HepG2 (cell line): Measurements from ENCODE around the gene EPS8L3. TPM values are rescaled to one million over a fixed set of nuclear protein-coding genes. Genes with fewer than 3 reads are reported as not detected.

Experiments
- ATAC-seq: fragments of 200-7000 bp; cut with Tn5 transposase; 3 replicates; pipeline ENCODE4 v1.9.1; 2020; ENCODE audit warnings: mild to moderate bottlenecking, moderate library complexity
- BruUV-seq: library from RNA; stranded (reverse); fragments of 400-500 nt; replicated peaks from 2 replicates; lab custom pipeline; 2021; lab: Mats Ljungman, UMichigan
- CTCF ChIA-PET: fragments of 300-600 bp; formaldehyde crosslinking; extraction: SDS; loops from one replicate; lab custom pipeline; 2021; ENCODE audit warnings: low total read pairs, inconsistent platforms, low intra/inter-chr PET ratio; lab: Yijun Ruan, JAX
- POLR2A ChIA-PET: fragments of 350-600 bp; sonication (Branson Sonifier 250); formaldehyde crosslinking; loops from one replicate; lab custom pipeline; 2020; ENCODE audit warnings: antibody characterized with exemption, inconsistent platforms; lab: Yijun Ruan, JAX
- DNase-seq: peaks from one replicate; pipeline ENCODE4 v3.0.0-alpha.2; 2015; ENCODE audit warnings: low spot score
- FAIRE-seq: peaks from 3 replicates; lab custom pipeline; 2011; peaks lifted over from hg19 to GRCh38; lab: Jason Lieb, UNC
- H2AFZ ChIP-seq: one replicate; pipeline ENCODE4 v1.6.1; 2011; ENCODE audit warnings: low read length, inconsistent platforms
- H3K27ac ChIP-seq: fragments of 300-600 bp; 3 replicates; pipeline ENCODE4 v1.8.0; 2011; ENCODE audit warnings: mixed run types, mild to moderate bottlenecking, mixed read lengths, low read length, inconsistent platforms; ENCODE audit not compliant: insufficient read depth; ENCODE audit errors: extremely low read length
- H3K27me3 ChIP-seq, 2 experiments: fragments of 200-600 bp in 1 of 2; 2 replicates in 1 of 2; 3 replicates in 1 of 2; pipeline versions ENCODE4 v1.6.0 to v1.8.0; 2011; ENCODE audit warnings: low read length in 2 of 2, mild to moderate bottlenecking in 2 of 2, moderate library complexity in 2 of 2, inconsistent platforms in 1 of 2; ENCODE audit not compliant: insufficient read depth in 2 of 2, control insufficient read depth in 1 of 2
- H3K36me3 ChIP-seq, 2 experiments: fragments of 200-600 bp in 1 of 2; replicated peaks in 1 of 2; 2 replicates in 1 of 2; 3 replicates in 1 of 2; pipeline versions ENCODE4 v1.5.1 to v1.8.0; 2011; ENCODE audit warnings: low read length in 2 of 2, inconsistent platforms in 1 of 2; ENCODE audit not compliant: insufficient read depth in 2 of 2, control insufficient read depth in 1 of 2
- H3K4me1 ChIP-seq: 2 replicates; pipeline ENCODE4 v1.5.1; 2012; ENCODE audit warnings: low read length, inconsistent platforms; ENCODE audit not compliant: insufficient read depth
- H3K4me2 ChIP-seq: 2 replicates; pipeline ENCODE4 v1.6.0; 2011; ENCODE audit warnings: low read depth, low read length, inconsistent platforms
- H3K4me3 ChIP-seq, 3 experiments: fragments of 200-600 bp in 1 of 3; sonication (generic), shearing (Covaris generic) in 1 of 3; replicated peaks in 1 of 3; 2 replicates each; pipeline ENCODE4 v1.5.1; 2011 to 2016; ENCODE audit warnings: low read length in 3 of 3, inconsistent platforms in 2 of 3, low read depth in 2 of 3, mild to moderate bottlenecking in 2 of 3, control low read depth in 1 of 3, mixed read lengths in 1 of 3; ENCODE audit not compliant: insufficient read depth in 1 of 3
- H3K79me2 ChIP-seq: one replicate; pipeline ENCODE4 v1.6.1; 2011; ENCODE audit warnings: low read length, inconsistent platforms; ENCODE audit not compliant: insufficient read depth
- H3K9ac ChIP-seq: 2 replicates; pipeline ENCODE4 v1.6.0; 2011; ENCODE audit warnings: mild to moderate bottlenecking, low read depth, low read length, inconsistent platforms; ENCODE audit not compliant: insufficient read depth
- H3K9me3 ChIP-seq: 2 replicates; pipeline ENCODE4 v1.5.1; 2012; ENCODE audit warnings: mild to moderate bottlenecking, low read length
- H4K20me1 ChIP-seq: 2 replicates; pipeline ENCODE4 v1.6.0; 2011; ENCODE audit warnings: inconsistent platforms, mild to moderate bottlenecking, low read length, moderate library complexity; ENCODE audit not compliant: insufficient read depth
- ELK4 ChIP-seq: sonication (generic); formaldehyde crosslinking; IDR thresholded peaks from 2 replicates; pipeline ENCODE4 v1.9.0; 2021; ENCODE audit warnings: missing genetic modification reagents, borderline replicate concordance
- GPN1 ChIP-seq: sonication (generic); formaldehyde crosslinking; IDR thresholded peaks from 2 replicates; pipeline ENCODE4 v1.5.1; 2020; ENCODE audit warnings: missing genetic modification reagents, borderline replicate concordance
- KLF11 ChIP-seq: IDR thresholded peaks from 2 replicates; pipeline ENCODE4 v1.6.1; 2016; ENCODE audit warnings: missing compliant biosample characterization
- MATR3 ChIP-seq: sonication (generic); formaldehyde crosslinking; IDR thresholded peaks from 2 replicates; pipeline ENCODE4 v1.4.0; 2020; ENCODE audit warnings: missing genetic modification reagents
- MAX ChIP-seq: IDR thresholded peaks from 2 replicates; pipeline ENCODE4 v1.6.1; 2012; ENCODE audit warnings: inconsistent platforms
- MXD4 ChIP-seq: IDR thresholded peaks from 2 replicates; pipeline ENCODE4 v1.6.1; 2016; ENCODE audit warnings: mild to moderate bottlenecking, missing biosample characterization, missing genetic modification reagents
- POGK ChIP-seq: sonication (generic); formaldehyde crosslinking; conservative IDR thresholded peaks from 2 replicates; pipeline ENCODE4 v1.8.0; 2022; ENCODE audit warnings: mild to moderate bottlenecking, moderate library complexity, missing genetic modification reagents
- THYN1 ChIP-seq: sonication (generic); formaldehyde crosslinking; IDR thresholded peaks from 2 replicates; pipeline ENCODE4 v1.8.1; 2023; ENCODE audit warnings: low read depth, mild to moderate bottlenecking, moderate library complexity, missing genetic modification reagents, borderline replicate concordance
- ZBTB21 ChIP-seq: sonication (generic); formaldehyde crosslinking; IDR thresholded peaks from 2 replicates; pipeline ENCODE4 v1.4.0; 2020; ENCODE audit warnings: missing genetic modification reagents
- ZBTB37 ChIP-seq: sonication (generic); formaldehyde crosslinking; IDR thresholded peaks from 2 replicates; pipeline ENCODE4 v1.4.0; 2020; ENCODE audit warnings: mild to moderate bottlenecking, missing genetic modification reagents
- ZNF543 ChIP-seq: sonication (generic); formaldehyde crosslinking; IDR thresholded peaks from 2 replicates; pipeline ENCODE4 v1.4.0; 2020; ENCODE audit warnings: mild to moderate bottlenecking, missing genetic modification reagents
- ZNF776 ChIP-seq: sonication (generic); formaldehyde crosslinking; IDR thresholded peaks from 2 replicates; pipeline ENCODE4 v1.4.0; 2020; ENCODE audit warnings: mild to moderate bottlenecking, missing genetic modification reagents
- ZNF784 ChIP-seq: sonication (generic); formaldehyde crosslinking; IDR thresholded peaks from 2 replicates; pipeline ENCODE4 v1.5.1; 2020; ENCODE audit warnings: missing genetic modification reagents, mild to moderate bottlenecking, borderline replicate concordance
- ZNF891 ChIP-seq: sonication (generic); formaldehyde crosslinking; IDR thresholded peaks from 2 replicates; pipeline ENCODE4 v1.5.0; 2020; ENCODE audit warnings: mild to moderate bottlenecking, missing genetic modification reagents
- WGBS: methylation state at CpG from one replicate; pipeline ENCODE4 v1.1.6; 2017; ENCODE audit warnings: low lambda C conversion rate; 5-methylcytosine and 5-hydroxymethylcytosine counted together
- in situ Hi-C: cut with HindIII; loops from 2 replicates; pipeline ENCODE4 v1.10.0; 2017; ENCODE audit warnings: low pct_unique_long_range_greater_than_20kb; ENCODE audit not compliant: extremely low pct_ligation_motif_present
- intact Hi-C: fragments of 100-400 bp; cut with micrococcal nuclease; formaldehyde crosslinking; loops from one replicate; pipeline ENCODE4 v1.10.0; 2022; ENCODE audit not compliant: unreplicated experiment
- polyA plus RNA-seq, 8 experiments: library from polyadenylated mRNA; depleted of rRNA in 3 of 8; stranded (reverse) in 7 of 8; unstranded in 1 of 8; fragments of >200 nt; fragmentation: Illumina TruSeq in 4 of 8; extraction: Trizol in 4 of 8; gene quantifications; 2 replicates each; pipeline versions ENCODE4 v1.2.1 to v1.2.3, GENCODE V29; 2011 to 2016; ENCODE audit warnings: low read depth in 4 of 8, missing spikeins in 1 of 8, mixed read lengths in 1 of 8; ENCODE audit not compliant: insufficient read depth in 1 of 8
- total RNA-seq, 5 experiments: library from RNA; depleted of rRNA; stranded (reverse); fragments of >200 nt; fragmentation: Illumina TruSeq; extraction: Trizol; gene quantifications; 2 replicates each; pipeline ENCODE4 v1.2.3, GENCODE V29; 2016; ENCODE audit warnings: low read depth in 1 of 5

Gene EPS8L3
- total and polyA plus RNA-seq, 2 of the 13 experiments (the other 11 are each of a cell fraction or from before 2014, with no cell fraction given) = 18.2 to 106 TPM

- peaks cover 45% of the 10 kb centered on the region for H3K4me1 ChIP-seq
- H3K4me2 ChIP-seq = no peak overlapping the region
- ChIA-PET POLR2A (no interaction called here), CTCF (no interaction called here)
- FAIRE-seq = no peak
- in situ Hi-C loops (no loop called here), intact Hi-C loops (no loop called here)
- H3K79me2 ChIP-seq = no peaks in the 10 kb centered on the region
- no peak for DNase-seq
- H3K9me3 ChIP-seq = no peaks in the 10 kb centered on the region
- H3K27me3 ChIP-seq = peaks cover 0 to 3% of the 10 kb centered on the region in 2 experiments; a peak in 3 of 5 replicates
- TF ChIP-seq GPN1 (CRISPR knock-in tag) (no peak), ZNF784 (CRISPR knock-in tag) (no peak), ZNF776 (CRISPR knock-in tag) (no peak), KLF11 (CRISPR knock-in tag) (no peak), ZNF543 (CRISPR knock-in tag) (no peak)
- H2AFZ ChIP-seq = no peak overlapping the region
- ATAC-seq = no peak
- no peaks in the 10 kb centered on the region for H4K20me1 ChIP-seq
- no peaks in the 10 kb centered on the region for H3K36me3 ChIP-seq
- H3K4me3 ChIP-seq = no peak overlapping the region
- no peak overlapping the region for H3K27ac ChIP-seq
- BruUV-seq = no TSS peak
- H3K9ac ChIP-seq = no peak overlapping the region
- 32% methylated on average over 5 of the region's 6 CpGs for WGBS
Measured at GRCh38 chr1:109786531-109787021, 22.9 kb upstream of the EPS8L3 start.

- no peak for FAIRE-seq
- WGBS = 64% methylated on average over 5 of the region's 5 CpGs
- H2AFZ ChIP-seq = no peak overlapping the region
- no peak for TF ChIP-seq POGK (CRISPR knock-in tag)
- TF ChIP-seq MXD4 (CRISPR knock-in tag) = no peak
- no peak for TF ChIP-seq ELK4 (CRISPR knock-in tag)
- TF ChIP-seq ZNF891 = no peak
- no peak for TF ChIP-seq MATR3 (CRISPR knock-in tag)
- no peak for TF ChIP-seq MAX
- TF ChIP-seq ZBTB37 = no peak
- no peak for TF ChIP-seq ZBTB21 (CRISPR knock-in tag)
- TF ChIP-seq THYN1 (CRISPR knock-in tag) = no peak
Measured at GRCh38 chr1:109786112-109786480, 22.4 kb upstream of the EPS8L3 start.

More at GRCh38 chr1:109786112-109786480, 22.4 kb upstream of the EPS8L3 start:
- Histone ChIP-seq H3K9ac (no peak overlapping the region), H3K79me2 (no peaks in the 10 kb centered on the region), H3K27me3 (peaks cover 0 to 3% of the 10 kb centered on the region in 2 experiments; a peak in 3 of 5 replicates), H3K4me3 (no peak overlapping the region), H3K9me3 (peaks cover 2% of the 10 kb centered on the region), H3K4me1 (peaks cover 41% of the 10 kb centered on the region), H3K4me2 (no peak overlapping the region), H3K36me3 (no peaks in the 10 kb centered on the region), H3K27ac (no peak overlapping the region), H4K20me1 (no peaks in the 10 kb centered on the region)
- no TSS peak for BruUV-seq
- ChIA-PET CTCF (no interaction called here), POLR2A (no interaction called here)
- DNase-seq = no peak
- in situ Hi-C loops = no loop called here
- ATAC-seq = no peak
- intact Hi-C loops = no loop called here
